K562 (cell line): ENCODE results near the gene TSC1. TPM values are rescaled to one million over a fixed set of nuclear protein-coding genes. Genes with fewer than 3 reads are reported as not detected.

ENCODE experiments used
- ADNP ChIP-seq: fragments of 200-800 bp; sonication (Bioruptor generic); IDR thresholded peaks from 2 replicates; pipeline ENCODE4 v1.6.1; 2016; ENCODE audit warnings: missing genetic modification characterization, missing compliant biosample characterization
- AFF1 ChIP-seq, 2 experiments: fragments of 450-650 bp; IDR thresholded peaks; 2 replicates each; pipeline ENCODE4 v1.6.1; 2018; ENCODE audit warnings: mild to moderate bottlenecking in 2 of 2, low read depth in 1 of 2; ENCODE audit not compliant: partially characterized antibody in 2 of 2
- ARID1B ChIP-seq: fragments of 450-650 bp; IDR thresholded peaks from 2 replicates; pipeline ENCODE4 v1.6.1; 2016; ENCODE audit warnings: antibody characterized with exemption, mild to moderate bottlenecking, inconsistent platforms
- CAMTA2 ChIP-seq: fragments of 250-450 bp; sonication (Bioruptor Pico); conservative IDR thresholded peaks from 2 replicates; pipeline ENCODE4 v1.5.1; 2022
- CSDE1 ChIP-seq, 2 experiments: fragments of 450-650 bp; IDR thresholded peaks; 2 replicates each; pipeline ENCODE4 v1.6.1; 2016; ENCODE audit warnings: mild to moderate bottlenecking in 1 of 2
- DIDO1 ChIP-seq: fragments of 450-650 bp; IDR thresholded peaks from 2 replicates; pipeline ENCODE4 v1.6.1; 2016; ENCODE audit warnings: low read depth, missing biosample characterization, missing genetic modification characterization
- DPF2 ChIP-seq: fragments of 450-650 bp; IDR thresholded peaks from 2 replicates; pipeline ENCODE4 v1.6.1; 2016
- ELF2 ChIP-seq: fragments of 250-450 bp; sonication (Bioruptor Pico); IDR thresholded peaks from 2 replicates; pipeline ENCODE4 v1.5.0; 2021; ENCODE audit warnings: mild to moderate bottlenecking
- FOXA1 ChIP-seq: fragments of 450-650 bp; IDR thresholded peaks from 2 replicates; pipeline ENCODE4 v1.6.1; 2016; ENCODE audit warnings: mild to moderate bottlenecking, borderline replicate concordance
- HINFP ChIP-seq: fragments of 450-650 bp; conservative IDR thresholded peaks from 2 replicates; pipeline ENCODE4 v1.6.1; 2016; ENCODE audit warnings: missing genetic modification characterization, low read depth, mild to moderate bottlenecking, control low read depth, missing compliant biosample characterization
- KDM1A ChIP-seq, 2 experiments: fragments of 450-650 bp; IDR thresholded peaks; 2 replicates each; pipeline ENCODE4 v1.6.1; 2016; ENCODE audit warnings: mild to moderate bottlenecking in 2 of 2
- MTA2 ChIP-seq: fragments of 450-650 bp; IDR thresholded peaks from 2 replicates; pipeline ENCODE4 v1.6.1; 2016; ENCODE audit warnings: low read depth
- SNIP1 ChIP-seq: fragments of 450-650 bp; IDR thresholded peaks from 2 replicates; pipeline ENCODE4 v1.7.1; 2017; ENCODE audit warnings: low read depth, mild to moderate bottlenecking
- SNRNP70 ChIP-seq: fragments of 200-400 bp; formaldehyde crosslinking; optimal IDR thresholded peaks from 2 replicates; pipeline ENCODE3; 2017; ENCODE audit warnings: low read depth, low read length
- ZNF24 ChIP-seq: fragments of 450-650 bp; IDR thresholded peaks from 2 replicates; pipeline ENCODE4 v1.6.1; 2016
- ZNF518B ChIP-seq: fragments of 250-450 bp; sonication (Bioruptor Pico); IDR thresholded peaks from 2 replicates; pipeline ENCODE4 v1.5.0; 2021; ENCODE audit warnings: mild to moderate bottlenecking, moderate library complexity
- ZNF584 ChIP-seq: fragments of 200-800 bp; sonication (Bioruptor generic); IDR thresholded peaks from 2 replicates; pipeline ENCODE4 v1.6.1; 2016; ENCODE audit warnings: low read depth, mild to moderate bottlenecking, missing genetic modification characterization, missing compliant biosample characterization
- polyA plus RNA-seq, 8 experiments: library from polyadenylated mRNA; depleted of rRNA in 4 of 8; stranded (reverse) in 5 of 8; unstranded in 3 of 8; fragments of >200 nt; fragmentation: Nextera tagmentation in 2 of 8; fragmentation: Illumina TruSeq in 1 of 8; extraction: Ambion mirVana in 2 of 8; extraction: Trizol in 1 of 8; gene quantifications; 2 replicates each; pipeline versions ENCODE4 v1.2.1 to v1.2.3, GENCODE V29; 2011 to 2014; ENCODE audit warnings: inconsistent platforms in 1 of 8, missing spikeins in 1 of 8
- total RNA-seq, 7 experiments: library from RNA; depleted of rRNA in 6 of 7; stranded (reverse); fragments of >200 nt in 6 of 7; fragmentation: Illumina TruSeq in 2 of 7; extraction: Trizol in 2 of 7; gene quantifications; 2 replicates each; pipeline versions ENCODE4 v1.2.1 to v1.2.3, GENCODE V29; 2011 to 2021; ENCODE audit warnings: low replicate concordance in 1 of 7
- TF ChIP-seq, protein P1 (sequence below): fragments of 250-450 bp; sonication (Bioruptor Pico); IDR thresholded peaks from 2 replicates; pipeline ENCODE4 v1.5.1; 2021; ENCODE audit warnings: mild to moderate bottlenecking

The TSC1 gene
- total and polyA plus RNA-seq, 9 of the 15 experiments (the other 6 are each of a cell fraction or from before 2014, with no cell fraction given): 6.9 to 37.6 (median 18.6) TPM

GRCh38 chr9:132945186-132946130, 1.0 kb upstream of the TSC1 start (continued):
- TF ChIP-seq ADNP (tag) (peak; percentile 99), ARID1B (no peak), ZNF24 (peak; percentile 44; the same call in 1 of the 2 replicates), DPF2 (no peak), FOXA1 (no peak), ZNF584 (CRISPR knock-in tag) (no peak), CSDE1 (IDR thresholded peaks at IDR 0.05) (no peak), HINFP (tag) (no peak), KDM1A (IDR thresholded peaks at IDR 0.05) (peak; percentile 96 to 97), AFF1 (IDR thresholded peaks at IDR 0.05; ENCODE audit: low read depth in 1 of 2, partially characterized antibody in 2 of 2) (no peak), ELF2 (CRISPR knock-in tag) (no peak), SNRNP70 (no peak), DIDO1 (tag) (no peak), SNIP1 (no peak), ZNF518B (CRISPR knock-in tag) (no peak), MTA2 (no peak), CAMTA2 (CRISPR knock-in tag) (no peak)
- TF ChIP-seq, protein P1, sequence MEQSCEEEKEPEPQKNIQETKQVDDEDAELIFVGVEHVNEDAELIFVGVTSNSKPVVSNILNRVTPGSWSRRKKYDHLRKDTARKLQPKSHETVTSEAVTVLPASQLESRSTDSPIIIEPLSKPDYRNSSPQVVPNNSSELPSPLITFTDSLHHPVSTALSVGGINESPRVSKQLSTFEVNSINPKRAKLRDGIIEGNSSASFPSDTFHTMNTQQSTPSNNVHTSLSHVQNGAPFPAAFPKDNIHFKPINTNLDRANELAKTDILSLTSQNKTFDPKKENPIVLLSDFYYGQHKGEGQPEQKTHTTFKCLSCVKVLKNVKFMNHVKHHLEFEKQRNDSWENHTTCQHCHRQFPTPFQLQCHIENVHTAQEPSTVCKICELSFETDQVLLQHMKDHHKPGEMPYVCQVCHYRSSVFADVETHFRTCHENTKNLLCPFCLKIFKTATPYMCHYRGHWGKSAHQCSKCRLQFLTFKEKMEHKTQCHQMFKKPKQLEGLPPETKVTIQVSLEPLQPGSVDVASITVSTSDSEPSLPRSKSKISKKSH (CRISPR knock-in tag): no peak
